Measurements from ENCODE around the gene AGBL1. TPM values are rescaled to one million over a fixed set of nuclear protein-coding genes. Genes with fewer than 3 reads are reported as not detected.

The AGBL1 gene
- total RNA-seq, 1 experiment from 2014 or later, result not detected

- Mint-ChIP-seq H3K9me3 (peaks cover 0 to 7% of the 10 kb centered on the region in 2 experiments; a peak in 2 of 5 replicates), H3K27me3 (ENCODE audit: low read depth) (no peaks in the 10 kb centered on the region), H3K36me3 (ENCODE audit: insufficient read depth in 1 of 3, low read depth in 3 of 3) (peaks cover 0 to 8% (median 0%) of the 10 kb centered on the region in 3 experiments; a peak in 2 of 7 replicates), H3K4me3 (no peak overlapping the region), H3K27ac (no peak overlapping the region), H3K4me1 (peaks cover 30 to 34% of the 10 kb centered on the region in 2 experiments)
- Histone ChIP-seq H2BK20ac (ENCODE audit: low read depth, low read length, poor library complexity, severe bottlenecking) (no peak overlapping the region), H3K79me1 (ENCODE audit: insufficient read depth, low read depth, low read length, poor library complexity, severe bottlenecking) (no peaks in the 10 kb centered on the region), H2BK5ac (ENCODE audit: insufficient read length, low read length) (no peak overlapping the region), H3K9ac (ENCODE audit: extremely low read depth, insufficient read length, low read length) (no peak overlapping the region), H2BK120ac (ENCODE audit: low read depth, low read length, poor library complexity, severe bottlenecking) (no peak overlapping the region), H3K79me2 (ENCODE audit: insufficient read depth, low read length) (no peaks in the 10 kb centered on the region), H3K4me2 (ENCODE audit: insufficient read depth, insufficient read length, low read length) (no peak overlapping the region), H3K23ac (ENCODE audit: insufficient read length, low read depth, low read length) (no peak overlapping the region), H3K56ac (ENCODE audit: insufficient read length, low read depth, low read length) (no peak overlapping the region), H3K27me3 (ENCODE audit: insufficient read depth, low read length) (no peaks in the 10 kb centered on the region), H3K4ac (ENCODE audit: low read depth, low read length) (no peak overlapping the region), H3T11ph (ENCODE audit: low read length) (no peak overlapping the region), H4K91ac (ENCODE audit: insufficient read length, low read depth, low read length) (no peak overlapping the region), H2BK12ac (ENCODE audit: insufficient read length, low read depth, low read length) (no peak overlapping the region), H3K4me1 (ENCODE audit: insufficient read depth, low read length) (peaks cover 9% of the 10 kb centered on the region; the same call in 1 of the 2 replicates), H4K5ac (ENCODE audit: insufficient read length, low read depth, low read length) (no peak overlapping the region), H2BK15ac (ENCODE audit: low read depth, low read length) (no peak overlapping the region), H3K27ac (ENCODE audit: insufficient read length, low read depth, low read length) (no peak overlapping the region), H3K18ac (ENCODE audit: insufficient read length, low read depth, low read length) (no peak overlapping the region), H3K9me3 (ENCODE audit: control insufficient read depth, low read depth, low read length) (no peaks in the 10 kb centered on the region), H4K8ac (replicated peaks; ENCODE audit: insufficient read length, low read depth, low read length) (no peak overlapping the region), H2AK5ac (ENCODE audit: insufficient read length, low read length) (no peak overlapping the region), H2AFZ (ENCODE audit: low read length) (no peak overlapping the region), H3K23me2 (ENCODE audit: insufficient read length, low read depth, low read length, poor library complexity, severe bottlenecking) (no peaks in the 10 kb centered on the region), H4K20me1 (ENCODE audit: control insufficient read depth, insufficient read depth, insufficient read length) (no peaks in the 10 kb centered on the region), H3K14ac (ENCODE audit: insufficient read depth, low read length) (no peak overlapping the region)
- WGBS (ENCODE audit: extremely low coverage, insufficient read length, low lambda C conversion rate), result no CpG with 5 or more reads among the region's 1 CpG
- DNase-seq, result no peak
- TF ChIP-seq, protein P1, sequence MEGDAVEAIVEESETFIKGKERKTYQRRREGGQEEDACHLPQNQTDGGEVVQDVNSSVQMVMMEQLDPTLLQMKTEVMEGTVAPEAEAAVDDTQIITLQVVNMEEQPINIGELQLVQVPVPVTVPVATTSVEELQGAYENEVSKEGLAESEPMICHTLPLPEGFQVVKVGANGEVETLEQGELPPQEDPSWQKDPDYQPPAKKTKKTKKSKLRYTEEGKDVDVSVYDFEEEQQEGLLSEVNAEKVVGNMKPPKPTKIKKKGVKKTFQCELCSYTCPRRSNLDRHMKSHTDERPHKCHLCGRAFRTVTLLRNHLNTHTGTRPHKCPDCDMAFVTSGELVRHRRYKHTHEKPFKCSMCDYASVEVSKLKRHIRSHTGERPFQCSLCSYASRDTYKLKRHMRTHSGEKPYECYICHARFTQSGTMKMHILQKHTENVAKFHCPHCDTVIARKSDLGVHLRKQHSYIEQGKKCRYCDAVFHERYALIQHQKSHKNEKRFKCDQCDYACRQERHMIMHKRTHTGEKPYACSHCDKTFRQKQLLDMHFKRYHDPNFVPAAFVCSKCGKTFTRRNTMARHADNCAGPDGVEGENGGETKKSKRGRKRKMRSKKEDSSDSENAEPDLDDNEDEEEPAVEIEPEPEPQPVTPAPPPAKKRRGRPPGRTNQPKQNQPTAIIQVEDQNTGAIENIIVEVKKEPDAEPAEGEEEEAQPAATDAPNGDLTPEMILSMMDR (conservative IDR thresholded peaks at IDR 0.05), result peak; percentile 36; the same call in 2 of the 3 replicates
Observed at GRCh38 chr15:86044981-86045380, 34.7 kb upstream of the AGBL1 start.

All from H9 (cell line).